ENCODE data around the gene BCAT1. TPM values are rescaled to one million over a fixed set of nuclear protein-coding genes. Genes with fewer than 3 reads are reported as not detected.
"Not testable (repeated sequence)": the region's sequence is repeated elsewhere in the genome, so short reads cannot be mapped to it uniquely, and the experiment has no call there.

BCAT1 gene
- total RNA-seq, 4 donors from 2014 or later, result 3.9 to 36.3 (median 13.7) TPM

- no peaks in the 10 kb centered on the region for H3K27me3 ChIP-seq
- H3K9me3 ChIP-seq, result no peaks in the 10 kb centered on the region
- no peaks in the 10 kb centered on the region for H3K4me1 ChIP-seq
- TF ChIP-seq CTCF (IDR thresholded peaks at IDR 0.05) (no peak), POLR2A (IDR thresholded peaks at IDR 0.05) (no peak)
- no peak for DNase-seq
- H3K27ac ChIP-seq, result no peak overlapping the region
- H3K4me3 ChIP-seq, result no peak overlapping the region
- no peaks in the 10 kb centered on the region for H3K36me3 ChIP-seq
Observed at GRCh38 chr12:24940157-24940556, 8.7 kb downstream of the BCAT1 start.

GRCh38 chr12:24939551-24939950, 9.3 kb downstream of the BCAT1 start:
- DNase-seq, H3K36me3 ChIP-seq, H3K27ac ChIP-seq, H3K27me3 ChIP-seq, H3K9me3 ChIP-seq, H3K4me1 ChIP-seq, H3K4me3 ChIP-seq: not testable (repeated sequence)

DNA sequence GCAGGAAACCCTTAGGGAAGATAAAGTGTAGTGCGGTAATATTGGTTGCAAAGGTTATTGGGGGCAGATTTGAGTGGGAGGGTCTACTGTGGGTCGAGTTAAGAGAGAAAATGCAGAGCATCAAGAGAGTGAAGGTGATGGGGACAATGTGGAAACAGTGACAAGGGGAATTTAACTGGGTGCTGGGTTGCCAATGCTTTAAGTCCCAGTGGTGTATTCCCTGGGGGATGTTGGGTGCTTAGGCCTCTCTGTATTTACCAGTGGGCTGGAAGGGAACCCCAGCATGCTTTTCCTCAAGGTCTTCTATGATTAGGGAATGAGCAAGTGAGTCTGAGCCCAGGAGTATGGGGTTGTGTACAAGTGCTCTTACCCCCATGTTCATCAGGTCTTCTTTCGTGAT, 10.6 kb downstream of the BCAT1 start:
- H3K4me3 ChIP-seq, result no peak overlapping the region
- no peaks in the 10 kb centered on the region for H3K4me1 ChIP-seq
- H3K27me3 ChIP-seq, result no peaks in the 10 kb centered on the region
- no peak for DNase-seq
- H3K36me3 ChIP-seq, result no peaks in the 10 kb centered on the region
- H3K27ac ChIP-seq, result no peak overlapping the region
- TF ChIP-seq CTCF (IDR thresholded peaks at IDR 0.05) (no peak), POLR2A (IDR thresholded peaks at IDR 0.05) (no peak)
- H3K9me3 ChIP-seq, result no peaks in the 10 kb centered on the region

GRCh38 chr12:24937553-24938244, 11.2 kb downstream of the BCAT1 start:
- no peaks in the 10 kb centered on the region for H3K36me3 ChIP-seq
- H3K4me3 ChIP-seq, result no peak overlapping the region
- H3K27me3 ChIP-seq, result no peaks in the 10 kb centered on the region
- TF ChIP-seq POLR2A (IDR thresholded peaks at IDR 0.05) (no peak), CTCF (IDR thresholded peaks at IDR 0.05) (no peak)
- H3K4me1 ChIP-seq, result no peaks in the 10 kb centered on the region
- H3K9me3 ChIP-seq, result no peaks in the 10 kb centered on the region
- no peak overlapping the region for H3K27ac ChIP-seq
- no peak for DNase-seq

- Histone ChIP-seq H3K27ac (no peak overlapping the region), H3K4me1 (no peaks in the 10 kb centered on the region), H3K36me3 (no peaks in the 10 kb centered on the region), H3K9me3 (no peaks in the 10 kb centered on the region), H3K4me3 (no peak overlapping the region), H3K27me3 (no peaks in the 10 kb centered on the region)
- no peak for TF ChIP-seq CTCF (IDR thresholded peaks at IDR 0.05)
- TF ChIP-seq POLR2A (IDR thresholded peaks at IDR 0.05), result no peak
- no peak for DNase-seq
Observed at GRCh38 chr12:24933694-24934407, 15.1 kb downstream of the BCAT1 start.

DNA sequence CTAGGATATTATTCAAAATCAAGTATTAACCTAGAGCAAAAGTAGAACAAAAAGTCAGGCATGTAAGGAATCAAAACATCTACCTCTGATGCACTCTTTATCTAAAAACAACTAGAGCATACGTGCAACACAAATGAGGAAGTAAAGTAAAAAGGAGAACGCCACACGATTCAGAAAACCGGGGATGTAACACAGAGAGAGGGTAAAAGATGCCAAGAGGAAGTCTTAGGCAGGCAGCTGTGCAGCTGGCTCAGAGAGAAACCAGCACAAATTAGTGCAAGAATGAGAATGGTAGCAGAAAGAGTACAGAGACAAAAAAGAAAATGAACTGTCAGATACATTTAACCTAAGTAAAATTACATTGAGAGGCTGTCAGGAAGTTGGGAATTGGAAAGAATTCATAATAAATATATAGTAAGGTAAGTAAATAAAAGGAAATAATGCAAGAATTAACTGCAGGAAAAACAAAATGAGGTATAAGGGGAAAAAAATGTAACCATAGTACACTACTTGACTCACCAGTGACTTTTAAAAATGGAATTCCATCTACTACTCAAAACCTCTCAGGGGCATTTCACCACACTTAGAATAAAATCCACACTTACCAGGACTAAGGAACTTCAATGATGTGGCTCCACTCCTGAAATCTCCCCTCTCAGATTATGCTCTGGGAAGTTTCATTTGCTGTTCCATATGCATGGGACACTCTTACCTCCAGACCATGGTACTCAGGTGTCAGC, 17.1 kb downstream of the BCAT1 start:
- Histone ChIP-seq H3K27ac (no peak overlapping the region), H3K36me3 (no peaks in the 10 kb centered on the region), H3K9me3 (no peaks in the 10 kb centered on the region), H3K4me3 (no peak overlapping the region), H3K27me3 (no peaks in the 10 kb centered on the region), H3K4me1 (no peaks in the 10 kb centered on the region)
- TF ChIP-seq CTCF (IDR thresholded peaks at IDR 0.05) (no peak), POLR2A (IDR thresholded peaks at IDR 0.05) (no peak)
- DNase-seq, result peak in 2 of 3 donors; percentile 27 to 50

Measured in Peyer's patch (tissue), 4 donors.